ENCODE measurements around the gene TRAPPC10.
"Not testable (repeated sequence)": the region's sequence is repeated elsewhere in the genome, so short reads cannot be mapped to it uniquely, and the experiment has no call there.

Gene TRAPPC10

GRCh38 chr21:44140552-44140932, 128.4 kb downstream of the TRAPPC10 start:
- H3K9me3 ChIP-seq (ENCODE audit: control insufficient read depth in 1 of 2, low read length in 2 of 2); H3K4me3 ChIP-seq (ENCODE audit: low read depth in 1 of 2, low read length in 2 of 2): not testable (repeated sequence)

DNA sequence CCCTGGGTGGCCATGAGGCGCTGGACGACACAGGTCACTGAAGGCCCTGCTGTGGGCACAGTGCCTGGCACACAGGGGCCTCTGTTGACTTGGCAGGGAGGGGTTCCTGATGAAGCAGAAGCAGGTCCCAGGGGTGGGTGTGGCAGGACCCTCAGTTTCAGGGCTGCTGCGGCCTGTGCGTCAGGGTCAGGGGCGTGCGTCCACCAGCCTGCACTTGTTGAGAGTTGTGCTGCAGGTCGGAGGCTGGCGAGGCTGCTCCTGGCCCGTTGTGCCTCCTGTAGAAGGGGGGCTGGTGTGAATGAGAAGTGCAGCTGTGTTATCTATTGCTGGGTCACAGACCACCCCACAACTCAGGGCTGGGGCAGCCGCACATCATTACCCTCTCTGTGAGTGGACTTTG, 130.4 kb downstream of the TRAPPC10 start:
- not testable (repeated sequence) for H3K9ac ChIP-seq (ENCODE audit: low read depth in 1 of 2, low read length in 2 of 2); H3K36me3 ChIP-seq (ENCODE audit: control insufficient read depth in 1 of 2, insufficient read depth in 2 of 2, low read length in 2 of 2); H3K27ac ChIP-seq (ENCODE audit: low read depth, low read length); H3K4me3 ChIP-seq (ENCODE audit: low read depth in 1 of 2, low read length in 2 of 2); H3K4me1 ChIP-seq (ENCODE audit: control insufficient read depth in 1 of 2, insufficient read depth in 2 of 2, low read length in 2 of 2); H3K9me3 ChIP-seq (ENCODE audit: control insufficient read depth in 1 of 2, low read length in 2 of 2); H3K27me3 ChIP-seq (ENCODE audit: control insufficient read depth in 1 of 2, insufficient read depth in 2 of 2, low read length in 2 of 2)

More at GRCh38 chr21:44140552-44140932, 128.4 kb downstream of the TRAPPC10 start:
- H3K27ac ChIP-seq (ENCODE audit: low read depth, low read length); H3K27me3 ChIP-seq (ENCODE audit: control insufficient read depth in 1 of 2, insufficient read depth in 2 of 2, low read length in 2 of 2); H3K36me3 ChIP-seq (ENCODE audit: control insufficient read depth in 1 of 2, insufficient read depth in 2 of 2, low read length in 2 of 2); H3K9ac ChIP-seq (ENCODE audit: low read depth in 1 of 2, low read length in 2 of 2); H3K4me1 ChIP-seq (ENCODE audit: control insufficient read depth in 1 of 2, insufficient read depth in 2 of 2, low read length in 2 of 2): not testable (repeated sequence)

DNA sequence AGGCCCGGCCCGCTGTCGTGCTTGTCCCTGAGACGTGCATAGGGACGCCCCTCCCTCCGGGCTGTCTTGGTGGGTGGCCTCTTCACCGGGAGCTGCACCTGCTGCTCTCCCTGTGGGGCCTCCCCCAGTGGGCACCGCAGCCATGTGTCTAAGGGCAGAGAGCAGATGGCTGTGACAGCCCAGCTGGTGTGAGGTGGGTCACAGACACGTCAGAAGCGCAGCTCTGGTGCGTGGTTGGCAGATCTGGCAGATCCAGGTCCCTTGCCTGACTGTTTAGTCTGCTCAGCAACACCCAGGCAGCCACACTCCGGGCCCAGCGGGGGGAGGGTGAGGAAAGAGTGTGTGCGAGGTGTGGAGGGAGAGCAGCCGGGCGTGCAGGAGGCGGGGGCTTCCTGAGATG, 131.3 kb downstream of the TRAPPC10 start:
- not testable (repeated sequence) for H3K27me3 ChIP-seq (ENCODE audit: control insufficient read depth in 1 of 2, insufficient read depth in 2 of 2, low read length in 2 of 2); H3K9ac ChIP-seq (ENCODE audit: low read depth in 1 of 2, low read length in 2 of 2); H3K36me3 ChIP-seq (ENCODE audit: control insufficient read depth in 1 of 2, insufficient read depth in 2 of 2, low read length in 2 of 2); H3K4me1 ChIP-seq (ENCODE audit: control insufficient read depth in 1 of 2, insufficient read depth in 2 of 2, low read length in 2 of 2); H3K9me3 ChIP-seq (ENCODE audit: control insufficient read depth in 1 of 2, low read length in 2 of 2); H3K27ac ChIP-seq (ENCODE audit: low read depth, low read length); H3K4me3 ChIP-seq (ENCODE audit: low read depth in 1 of 2, low read length in 2 of 2)

DNA sequence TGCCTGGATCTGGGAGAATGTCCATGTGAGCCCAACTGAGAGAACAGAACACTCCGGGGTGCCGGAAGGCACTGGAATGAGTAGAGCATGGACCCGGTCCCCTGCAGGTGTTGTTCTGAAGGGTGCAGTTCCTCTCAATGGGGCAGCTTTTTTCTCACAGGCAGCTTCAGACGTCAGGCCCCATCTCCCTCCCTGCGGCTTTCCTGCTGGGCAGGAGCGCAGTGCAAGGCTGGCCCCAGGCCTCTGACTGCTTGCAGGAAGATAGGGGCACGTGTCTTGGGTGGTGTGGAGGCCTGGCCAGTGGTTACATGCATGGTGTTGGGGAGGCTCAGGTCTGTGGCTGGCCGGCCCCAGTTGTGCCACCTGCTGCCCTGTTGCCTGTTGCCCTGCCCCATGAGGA, 131.9 kb downstream of the TRAPPC10 start:
- not testable (repeated sequence) for H3K4me1 ChIP-seq (ENCODE audit: control insufficient read depth in 1 of 2, insufficient read depth in 2 of 2, low read length in 2 of 2); H3K27ac ChIP-seq (ENCODE audit: low read depth, low read length); H3K9me3 ChIP-seq (ENCODE audit: control insufficient read depth in 1 of 2, low read length in 2 of 2); H3K9ac ChIP-seq (ENCODE audit: low read depth in 1 of 2, low read length in 2 of 2); H3K27me3 ChIP-seq (ENCODE audit: control insufficient read depth in 1 of 2, insufficient read depth in 2 of 2, low read length in 2 of 2); H3K4me3 ChIP-seq (ENCODE audit: low read depth in 1 of 2, low read length in 2 of 2); H3K36me3 ChIP-seq (ENCODE audit: control insufficient read depth in 1 of 2, insufficient read depth in 2 of 2, low read length in 2 of 2)

DNA sequence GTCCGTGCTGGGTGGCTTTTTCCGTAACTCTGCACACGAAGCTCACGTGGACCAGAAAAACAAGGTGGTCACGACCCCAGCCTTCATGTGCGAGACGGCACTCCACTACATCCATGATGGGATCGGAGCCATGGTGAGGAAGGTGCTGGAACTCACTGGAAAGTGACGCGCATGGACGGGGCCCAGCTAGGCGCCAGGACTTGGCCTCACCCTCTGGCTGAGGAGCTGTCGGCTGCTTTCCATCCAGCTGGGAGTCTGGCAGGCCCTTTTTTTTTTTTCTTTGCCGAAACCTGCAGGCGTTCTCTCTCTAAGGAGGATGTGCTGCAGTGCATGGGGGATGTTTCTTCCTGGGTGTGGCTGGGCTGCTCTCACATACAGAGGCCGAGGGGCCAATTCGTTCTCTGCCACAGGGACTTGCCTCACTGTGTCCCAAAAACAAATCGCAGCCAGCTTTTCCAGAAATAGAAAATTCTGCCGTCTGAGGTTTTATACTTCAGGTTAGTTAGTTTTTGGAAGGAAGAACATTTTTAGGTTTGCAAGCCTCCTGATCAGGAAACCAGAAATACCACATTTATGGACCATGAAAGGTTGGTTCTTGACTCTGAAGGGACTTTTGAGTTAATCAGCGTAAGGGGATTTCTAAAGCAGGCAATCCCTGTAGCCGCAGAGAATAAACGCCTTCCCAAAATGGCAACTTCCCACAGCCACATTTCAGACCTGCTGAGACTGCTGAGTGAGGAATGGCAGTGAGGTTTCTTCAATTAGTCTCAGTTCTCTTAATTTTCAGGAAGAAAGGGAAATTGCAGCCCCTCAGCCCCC, 132.9 kb downstream of the TRAPPC10 start:
- not testable (repeated sequence) for H3K36me3 ChIP-seq (ENCODE audit: control insufficient read depth in 1 of 2, insufficient read depth in 2 of 2, low read length in 2 of 2); H3K4me1 ChIP-seq (ENCODE audit: control insufficient read depth in 1 of 2, insufficient read depth in 2 of 2, low read length in 2 of 2); H3K27ac ChIP-seq (ENCODE audit: low read depth, low read length); H3K4me3 ChIP-seq (ENCODE audit: low read depth in 1 of 2, low read length in 2 of 2); H3K9me3 ChIP-seq (ENCODE audit: control insufficient read depth in 1 of 2, low read length in 2 of 2); H3K27me3 ChIP-seq (ENCODE audit: control insufficient read depth in 1 of 2, insufficient read depth in 2 of 2, low read length in 2 of 2); H3K9ac ChIP-seq (ENCODE audit: low read depth in 1 of 2, low read length in 2 of 2)

DNA sequence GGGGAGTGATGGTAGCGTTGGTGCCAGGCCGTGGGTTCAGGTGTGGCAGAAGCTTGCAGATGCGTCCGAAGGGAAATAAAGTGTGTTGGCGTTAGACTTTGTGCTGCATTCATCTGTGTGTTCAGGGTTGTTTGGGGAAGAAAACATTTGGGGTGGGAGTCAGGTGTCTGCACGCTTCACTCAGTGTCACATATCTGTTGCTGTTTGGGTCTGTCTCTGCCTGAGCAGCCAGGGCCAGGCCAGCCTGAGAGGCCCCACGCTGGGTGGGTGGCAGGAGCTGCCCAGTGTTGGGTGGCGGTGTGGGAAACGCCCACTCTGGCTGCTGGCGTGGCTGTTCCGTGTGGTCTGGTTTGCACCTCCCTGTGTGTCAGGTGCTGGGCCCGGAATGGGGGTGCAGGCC, 133.5 kb downstream of the TRAPPC10 start:
- not testable (repeated sequence) for H3K9ac ChIP-seq (ENCODE audit: low read depth in 1 of 2, low read length in 2 of 2); H3K9me3 ChIP-seq (ENCODE audit: control insufficient read depth in 1 of 2, low read length in 2 of 2); H3K27me3 ChIP-seq (ENCODE audit: control insufficient read depth in 1 of 2, insufficient read depth in 2 of 2, low read length in 2 of 2); H3K4me1 ChIP-seq (ENCODE audit: control insufficient read depth in 1 of 2, insufficient read depth in 2 of 2, low read length in 2 of 2); H3K27ac ChIP-seq (ENCODE audit: low read depth, low read length); H3K36me3 ChIP-seq (ENCODE audit: control insufficient read depth in 1 of 2, insufficient read depth in 2 of 2, low read length in 2 of 2); H3K4me3 ChIP-seq (ENCODE audit: low read depth in 1 of 2, low read length in 2 of 2)

DNA sequence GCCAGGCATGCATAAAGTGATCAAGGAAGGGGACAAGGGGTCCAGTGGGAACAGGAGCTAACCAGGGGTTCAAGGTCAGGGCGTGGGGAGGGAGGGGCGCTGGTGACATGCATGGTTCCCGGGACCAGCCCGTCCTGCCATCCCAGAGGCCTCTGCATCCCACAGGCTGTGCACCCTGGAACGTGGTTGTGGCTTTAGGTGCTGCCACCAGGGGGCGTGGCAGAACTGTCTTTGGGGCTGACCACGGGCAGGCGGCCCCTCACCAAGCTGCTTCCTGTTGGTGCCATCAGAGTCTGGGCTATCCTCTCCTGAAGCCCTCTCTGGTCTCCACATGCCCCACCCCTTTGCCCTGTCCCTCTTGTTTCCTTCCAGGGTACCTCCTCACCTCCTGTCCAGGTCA, 135.0 kb downstream of the TRAPPC10 start:
- not testable (repeated sequence) for H3K27me3 ChIP-seq (ENCODE audit: control insufficient read depth in 1 of 2, insufficient read depth in 2 of 2, low read length in 2 of 2); H3K9me3 ChIP-seq (ENCODE audit: control insufficient read depth in 1 of 2, low read length in 2 of 2); H3K9ac ChIP-seq (ENCODE audit: low read depth in 1 of 2, low read length in 2 of 2); H3K4me1 ChIP-seq (ENCODE audit: control insufficient read depth in 1 of 2, insufficient read depth in 2 of 2, low read length in 2 of 2); H3K4me3 ChIP-seq (ENCODE audit: low read depth in 1 of 2, low read length in 2 of 2); H3K27ac ChIP-seq (ENCODE audit: low read depth, low read length); H3K36me3 ChIP-seq (ENCODE audit: control insufficient read depth in 1 of 2, insufficient read depth in 2 of 2, low read length in 2 of 2)

GRCh38 chr21:44150255-44150654, 138.1 kb downstream of the TRAPPC10 start:
- not testable (repeated sequence) for H3K9ac ChIP-seq (ENCODE audit: low read depth in 1 of 2, low read length in 2 of 2); H3K36me3 ChIP-seq (ENCODE audit: control insufficient read depth in 1 of 2, insufficient read depth in 2 of 2, low read length in 2 of 2); H3K9me3 ChIP-seq (ENCODE audit: control insufficient read depth in 1 of 2, low read length in 2 of 2); H3K4me1 ChIP-seq (ENCODE audit: control insufficient read depth in 1 of 2, insufficient read depth in 2 of 2, low read length in 2 of 2); H3K4me3 ChIP-seq (ENCODE audit: low read depth in 1 of 2, low read length in 2 of 2); H3K27ac ChIP-seq (ENCODE audit: low read depth, low read length); H3K27me3 ChIP-seq (ENCODE audit: control insufficient read depth in 1 of 2, insufficient read depth in 2 of 2, low read length in 2 of 2)

- H3K4me3 ChIP-seq (ENCODE audit: low read depth in 1 of 2, low read length in 2 of 2); H3K27ac ChIP-seq (ENCODE audit: low read depth, low read length); H3K36me3 ChIP-seq (ENCODE audit: control insufficient read depth in 1 of 2, insufficient read depth in 2 of 2, low read length in 2 of 2); H3K4me1 ChIP-seq (ENCODE audit: control insufficient read depth in 1 of 2, insufficient read depth in 2 of 2, low read length in 2 of 2); H3K9me3 ChIP-seq (ENCODE audit: control insufficient read depth in 1 of 2, low read length in 2 of 2); H3K27me3 ChIP-seq (ENCODE audit: control insufficient read depth in 1 of 2, insufficient read depth in 2 of 2, low read length in 2 of 2); H3K9ac ChIP-seq (ENCODE audit: low read depth in 1 of 2, low read length in 2 of 2): not testable (repeated sequence)
These were observed 141.2 kb downstream of the TRAPPC10 start for GRCh38 chr21:44153214-44153888.

DNA sequence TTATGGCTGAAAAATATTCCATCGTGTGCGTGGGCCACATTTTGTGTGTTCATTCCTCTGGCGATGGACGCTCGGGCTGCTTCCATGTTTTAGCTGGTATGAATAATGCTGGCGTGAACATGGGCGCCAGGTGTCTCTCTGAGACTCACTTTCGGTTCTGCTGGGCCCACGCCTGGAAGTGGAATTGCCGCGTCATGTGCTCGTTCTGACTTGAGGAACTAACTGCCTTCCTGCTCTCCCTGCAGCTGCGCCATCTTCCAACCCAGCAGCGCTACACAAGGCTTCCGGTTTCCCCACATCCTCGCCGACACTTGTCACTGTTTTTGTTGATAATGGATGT, 141.8 kb downstream of the TRAPPC10 start:
- H3K27me3 ChIP-seq (ENCODE audit: control insufficient read depth in 1 of 2, insufficient read depth in 2 of 2, low read length in 2 of 2); H3K9ac ChIP-seq (ENCODE audit: low read depth in 1 of 2, low read length in 2 of 2); H3K36me3 ChIP-seq (ENCODE audit: control insufficient read depth in 1 of 2, insufficient read depth in 2 of 2, low read length in 2 of 2); H3K27ac ChIP-seq (ENCODE audit: low read depth, low read length); H3K4me1 ChIP-seq (ENCODE audit: control insufficient read depth in 1 of 2, insufficient read depth in 2 of 2, low read length in 2 of 2); H3K4me3 ChIP-seq (ENCODE audit: low read depth in 1 of 2, low read length in 2 of 2); H3K9me3 ChIP-seq (ENCODE audit: control insufficient read depth in 1 of 2, low read length in 2 of 2): not testable (repeated sequence)
